Measurements from ENCODE around the gene RARG. TPM values are rescaled to one million over a fixed set of nuclear protein-coding genes. Genes with fewer than 3 reads are reported as not detected.

Gene RARG
- total RNA-seq, 1 experiment from 2014 or later: 62.0 TPM

GRCh38 chr12:53199700-53200099, 32.3 kb downstream of the RARG start:
- DNase-seq: no peak
- no peaks in the 10 kb centered on the region for H3K9me3 ChIP-seq (ENCODE audit: low read length)
- CTCF ChIA-PET: no interaction called here
- no peak overlapping the region for H3K4me3 ChIP-seq (ENCODE audit: low read length)
- no peak overlapping the region for H2AFZ ChIP-seq (ENCODE audit: low read length)
- no peaks in the 10 kb centered on the region for H3K36me3 ChIP-seq (ENCODE audit: low read depth, low read length)
- no peaks in the 10 kb centered on the region for H4K20me1 ChIP-seq (ENCODE audit: low read length)
- no peak overlapping the region for H3K9ac ChIP-seq (ENCODE audit: low read length)
- no peaks in the 10 kb centered on the region for H3K9me2 ChIP-seq (replicated peaks; ENCODE audit: low read length)
- no peak overlapping the region for H3K27ac ChIP-seq (ENCODE audit: low read length)
- BruUV-seq (replicated peaks): no TSS peak
- intact Hi-C loops (cut with micrococcal nuclease): no loop called here
- no peaks in the 10 kb centered on the region for H3K27me3 ChIP-seq (ENCODE audit: low read length)
- no peaks in the 10 kb centered on the region for H3F3A ChIP-seq (ENCODE audit: low read length, unreplicated experiment)
- no peaks in the 10 kb centered on the region for H3K79me2 ChIP-seq (ENCODE audit: low read length)
- no peak overlapping the region for H3K4me2 ChIP-seq (ENCODE audit: low read length)
- peaks cover 10% of the 10 kb centered on the region for H3K4me1 ChIP-seq (ENCODE audit: insufficient read depth, low read length)
- POLR2A ChIA-PET (ENCODE audit: unreplicated experiment): interaction anchor here (0.5 kb wide), 1 partner anchor 83 kb away, joined by 5 read pairs; no protein-coding TSS in a partner anchor
- ATAC-seq: no peak
- TF ChIP-seq EZH2 (IDR thresholded peaks at IDR 0.05; ENCODE audit: low read length, unreplicated experiment): no peak
- TF ChIP-seq, protein P1, sequence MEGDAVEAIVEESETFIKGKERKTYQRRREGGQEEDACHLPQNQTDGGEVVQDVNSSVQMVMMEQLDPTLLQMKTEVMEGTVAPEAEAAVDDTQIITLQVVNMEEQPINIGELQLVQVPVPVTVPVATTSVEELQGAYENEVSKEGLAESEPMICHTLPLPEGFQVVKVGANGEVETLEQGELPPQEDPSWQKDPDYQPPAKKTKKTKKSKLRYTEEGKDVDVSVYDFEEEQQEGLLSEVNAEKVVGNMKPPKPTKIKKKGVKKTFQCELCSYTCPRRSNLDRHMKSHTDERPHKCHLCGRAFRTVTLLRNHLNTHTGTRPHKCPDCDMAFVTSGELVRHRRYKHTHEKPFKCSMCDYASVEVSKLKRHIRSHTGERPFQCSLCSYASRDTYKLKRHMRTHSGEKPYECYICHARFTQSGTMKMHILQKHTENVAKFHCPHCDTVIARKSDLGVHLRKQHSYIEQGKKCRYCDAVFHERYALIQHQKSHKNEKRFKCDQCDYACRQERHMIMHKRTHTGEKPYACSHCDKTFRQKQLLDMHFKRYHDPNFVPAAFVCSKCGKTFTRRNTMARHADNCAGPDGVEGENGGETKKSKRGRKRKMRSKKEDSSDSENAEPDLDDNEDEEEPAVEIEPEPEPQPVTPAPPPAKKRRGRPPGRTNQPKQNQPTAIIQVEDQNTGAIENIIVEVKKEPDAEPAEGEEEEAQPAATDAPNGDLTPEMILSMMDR (conservative IDR thresholded peaks at IDR 0.05; ENCODE audit: low read depth, low read length): 0 out of 2 replicates have a peak, but pooled peaks have one; percentile 14

- Histone ChIP-seq H3K79me2 (ENCODE audit: low read length) (no peaks in the 10 kb centered on the region), H3K4me2 (ENCODE audit: low read length) (no peak overlapping the region), H3F3A (ENCODE audit: low read length, unreplicated experiment) (no peaks in the 10 kb centered on the region), H4K20me1 (ENCODE audit: low read length) (no peaks in the 10 kb centered on the region), H3K27ac (ENCODE audit: low read length) (no peak overlapping the region), H3K36me3 (ENCODE audit: low read depth, low read length) (no peaks in the 10 kb centered on the region), H2AFZ (ENCODE audit: low read length) (no peak overlapping the region), H3K9me3 (ENCODE audit: low read length) (no peaks in the 10 kb centered on the region), H3K4me3 (ENCODE audit: low read length) (no peak overlapping the region), H3K9me2 (replicated peaks; ENCODE audit: low read length) (no peaks in the 10 kb centered on the region), H3K27me3 (ENCODE audit: low read length) (no peaks in the 10 kb centered on the region), H3K9ac (ENCODE audit: low read length) (no peak overlapping the region), H3K4me1 (ENCODE audit: insufficient read depth, low read length) (peaks cover 10% of the 10 kb centered on the region)
- TF ChIP-seq EZH2 (IDR thresholded peaks at IDR 0.05; ENCODE audit: low read length, unreplicated experiment) (no peak), EZH2phosphoT487 (IDR thresholded peaks at IDR 0.05; ENCODE audit: borderline replicate concordance, low read length) (no peak)
- TF ChIP-seq, protein P1 (conservative IDR thresholded peaks at IDR 0.05; ENCODE audit: low read depth, low read length): no peak
- DNase-seq (no peak), ATAC-seq (no peak)
- CTCF ChIA-PET: no interaction called here
- POLR2A ChIA-PET (ENCODE audit: unreplicated experiment): no interaction called here
- no TSS peak for BruUV-seq (replicated peaks)
- intact Hi-C loops (cut with micrococcal nuclease): no loop called here
Measured at GRCh38 chr12:53198486-53199110, 33.4 kb downstream of the RARG start.

DNA sequence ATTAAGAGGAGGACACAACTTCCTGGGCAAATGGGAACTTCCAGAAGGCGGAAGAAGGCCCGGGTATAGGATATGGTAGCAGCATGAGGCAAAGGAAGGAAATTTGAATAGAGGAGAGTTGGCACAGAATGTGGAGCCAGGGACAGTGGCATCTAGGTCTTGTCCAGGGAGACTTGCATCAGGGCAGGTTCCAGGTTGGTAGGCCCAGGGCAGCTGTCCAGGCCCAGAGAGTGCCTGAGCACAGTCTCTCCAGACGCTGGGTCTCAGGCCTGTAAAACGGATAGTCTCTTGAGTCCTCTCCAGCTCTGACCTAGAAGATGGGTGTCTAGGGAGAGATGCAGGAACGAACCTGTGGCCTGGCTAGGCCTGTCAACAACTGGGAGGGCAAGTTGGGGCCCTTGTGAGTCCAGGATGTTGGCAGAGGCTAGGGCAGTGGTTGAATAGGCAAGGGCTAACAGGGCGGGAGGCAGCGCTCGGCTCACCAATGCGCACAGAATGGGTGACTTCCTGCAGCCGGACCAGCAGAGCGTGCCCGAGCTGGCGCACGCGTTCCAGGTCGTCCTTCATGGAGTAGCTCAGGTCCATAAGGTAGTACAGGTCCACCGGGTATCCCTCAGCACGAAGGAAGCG, 34.9 kb downstream of the RARG start:
- Histone ChIP-seq H3F3A (ENCODE audit: low read length, unreplicated experiment) (no peaks in the 10 kb centered on the region), H3K4me2 (ENCODE audit: low read length) (no peak overlapping the region), H3K9ac (ENCODE audit: low read length) (no peak overlapping the region), H3K79me2 (ENCODE audit: low read length) (no peaks in the 10 kb centered on the region), H3K27ac (ENCODE audit: low read length) (no peak overlapping the region), H3K36me3 (ENCODE audit: low read depth, low read length) (no peaks in the 10 kb centered on the region), H3K9me2 (replicated peaks; ENCODE audit: low read length) (no peaks in the 10 kb centered on the region), H3K4me1 (ENCODE audit: insufficient read depth, low read length) (peaks cover 10% of the 10 kb centered on the region), H3K4me3 (ENCODE audit: low read length) (no peak overlapping the region), H4K20me1 (ENCODE audit: low read length) (no peaks in the 10 kb centered on the region), H2AFZ (ENCODE audit: low read length) (no peak overlapping the region), H3K27me3 (ENCODE audit: low read length) (no peaks in the 10 kb centered on the region), H3K9me3 (ENCODE audit: low read length) (no peaks in the 10 kb centered on the region)
- CTCF ChIA-PET: no interaction called here
- TF ChIP-seq, protein P1 (conservative IDR thresholded peaks at IDR 0.05; ENCODE audit: low read depth, low read length): no peak
- TF ChIP-seq EZH2phosphoT487 (IDR thresholded peaks at IDR 0.05; ENCODE audit: borderline replicate concordance, low read length) (no peak), EZH2 (IDR thresholded peaks at IDR 0.05; ENCODE audit: low read length, unreplicated experiment) (no peak)
- BruUV-seq (replicated peaks): no TSS peak
- POLR2A ChIA-PET (ENCODE audit: unreplicated experiment): no interaction called here
- intact Hi-C loops (cut with micrococcal nuclease): no loop called here
- DNase-seq (no peak), ATAC-seq (no peak)

All from PC-3 (cell line).